ENCODE results near the gene BRCA1.

GRCh38 chr17:43031666-43032065 is 93.5 kb downstream of the BRCA1 start:
- TF ChIP-seq POLR2A (IDR thresholded peaks at IDR 0.05) (no peak), CTCF (IDR thresholded peaks at IDR 0.05) (no peak), EP300 (IDR thresholded peaks at IDR 0.05) (no peak)

All from tibial nerve (tissue), 4 donors.